ENCODE data around the gene GSTCD.
"Not testable (repeated sequence)": the region's sequence is repeated elsewhere in the genome, so short reads cannot be mapped to it uniquely, and the experiment has no call there.

GSTCD gene

GRCh38 chr4:105822061-105822460 lies 113.5 kb downstream of the GSTCD start:
- no peak overlapping the region for H3K27ac Mint-ChIP-seq
- ATAC-seq (no peak), DNase-seq (no peak)
- H3K4me3 Mint-ChIP-seq, result no peak overlapping the region
- no peaks in the 10 kb centered on the region for H3K9me3 Mint-ChIP-seq
- H3K4me1 Mint-ChIP-seq, result no peaks in the 10 kb centered on the region
- H3K27me3 Mint-ChIP-seq, result no peaks in the 10 kb centered on the region

- Mint-ChIP-seq H3K4me1 (no peaks in the 10 kb centered on the region), H3K4me3 (no peak overlapping the region), H3K27ac (no peak overlapping the region), H3K27me3 (no peaks in the 10 kb centered on the region), H3K9me3 (peaks cover 0 to 10% of the 10 kb centered on the region in 2 donors)
- DNase-seq (no peak), ATAC-seq (no peak)
These were observed 119.5 kb downstream of the GSTCD start for GRCh38 chr4:105828074-105828473.

- Mint-ChIP-seq H3K4me1 (no peaks in the 10 kb centered on the region), H3K9me3 (peaks cover 0 to 10% of the 10 kb centered on the region in 2 donors), H3K27me3 (no peaks in the 10 kb centered on the region), H3K4me3 (no peak overlapping the region), H3K27ac (no peak overlapping the region)
- ATAC-seq (no peak), DNase-seq (no peak)
These were observed 122.6 kb downstream of the GSTCD start for GRCh38 chr4:105831189-105831588.

- DNase-seq (no peak), ATAC-seq (no peak)
- Mint-ChIP-seq H3K4me3 (no peak overlapping the region), H3K27me3 (no peaks in the 10 kb centered on the region), H3K4me1 (peaks cover 5% of the 10 kb centered on the region), H3K27ac (no peak overlapping the region), H3K9me3 (no peaks in the 10 kb centered on the region)
These were observed 126.6 kb downstream of the GSTCD start for GRCh38 chr4:105835177-105835576.

GRCh38 chr4:105836537-105836936 lies 128.0 kb downstream of the GSTCD start:
- Mint-ChIP-seq H3K27ac (no peak overlapping the region), H3K27me3 (no peaks in the 10 kb centered on the region), H3K9me3 (no peaks in the 10 kb centered on the region), H3K4me1 (peaks cover 5% of the 10 kb centered on the region), H3K4me3 (no peak overlapping the region)
- no peak for ATAC-seq
- DNase-seq, result no peak

- H3K4me1 Mint-ChIP-seq, result peaks cover 5% of the 10 kb centered on the region
- H3K27ac Mint-ChIP-seq, result peak overlapping the region in 1 of 2 donors; percentile 36
- no peak for ATAC-seq
- H3K27me3 Mint-ChIP-seq, result no peaks in the 10 kb centered on the region
- no peaks in the 10 kb centered on the region for H3K9me3 Mint-ChIP-seq
- H3K4me3 Mint-ChIP-seq, result no peak overlapping the region
- no peak for DNase-seq
These were observed 128.5 kb downstream of the GSTCD start for GRCh38 chr4:105837037-105837436.

GRCh38 chr4:105838082-105838481 lies 129.5 kb downstream of the GSTCD start:
- peaks cover 5% of the 10 kb centered on the region for H3K4me1 Mint-ChIP-seq
- no peak for ATAC-seq
- no peak for DNase-seq
- H3K4me3 Mint-ChIP-seq, result no peak overlapping the region
- H3K27ac Mint-ChIP-seq, result no peak overlapping the region
- no peaks in the 10 kb centered on the region for H3K9me3 Mint-ChIP-seq
- H3K27me3 Mint-ChIP-seq, result no peaks in the 10 kb centered on the region

GRCh38 chr4:105840426-105841174 lies 132.0 kb downstream of the GSTCD start:
- Mint-ChIP-seq H3K27me3 (no peaks in the 10 kb centered on the region), H3K4me1 (peaks cover 5% of the 10 kb centered on the region), H3K4me3 (no peak overlapping the region), H3K9me3 (no peaks in the 10 kb centered on the region), H3K27ac (no peak overlapping the region)
- no peak for DNase-seq
- ATAC-seq, result no peak

- Mint-ChIP-seq H3K27me3 (no peaks in the 10 kb centered on the region), H3K4me1 (no peaks in the 10 kb centered on the region), H3K9me3 (no peaks in the 10 kb centered on the region), H3K27ac (no peak overlapping the region), H3K4me3 (no peak overlapping the region)
- DNase-seq, result no peak
- ATAC-seq, result no peak
These were observed 135.4 kb downstream of the GSTCD start for GRCh38 chr4:105843941-105844340.

- DNase-seq (no peak), ATAC-seq (no peak)
- Mint-ChIP-seq H3K27me3 (no peaks in the 10 kb centered on the region), H3K27ac (no peak overlapping the region), H3K4me3 (no peak overlapping the region), H3K9me3 (no peaks in the 10 kb centered on the region), H3K4me1 (no peaks in the 10 kb centered on the region)
These were observed 137.0 kb downstream of the GSTCD start for GRCh38 chr4:105845559-105845958.

- not testable (repeated sequence) for H3K9me3 Mint-ChIP-seq, H3K4me1 Mint-ChIP-seq, H3K27me3 Mint-ChIP-seq, H3K4me3 Mint-ChIP-seq, DNase-seq, ATAC-seq
- H3K27ac Mint-ChIP-seq, result peak overlapping the region in 1 of 2 donors; percentile 90
These were observed 139.8 kb downstream of the GSTCD start for GRCh38 chr4:105848359-105848758.

- H3K4me1 Mint-ChIP-seq, result no peaks in the 10 kb centered on the region
- no peak overlapping the region for H3K27ac Mint-ChIP-seq
- H3K4me3 Mint-ChIP-seq, result no peak overlapping the region
- no peak for DNase-seq
- no peaks in the 10 kb centered on the region for H3K27me3 Mint-ChIP-seq
- peaks cover 7 to 23% of the 10 kb centered on the region in 2 donors for H3K9me3 Mint-ChIP-seq
- ATAC-seq, result no peak
These were observed 142.6 kb downstream of the GSTCD start for GRCh38 chr4:105851196-105851595.

- not testable (repeated sequence) for H3K27me3 Mint-ChIP-seq, ATAC-seq, H3K4me1 Mint-ChIP-seq, H3K4me3 Mint-ChIP-seq, H3K27ac Mint-ChIP-seq, DNase-seq
- H3K9me3 Mint-ChIP-seq, result peaks cover 13 to 33% of the 10 kb centered on the region in 2 donors
These were observed 143.6 kb downstream of the GSTCD start for GRCh38 chr4:105852230-105852629.

- Mint-ChIP-seq H3K9me3 (peaks cover 37 to 75% of the 10 kb centered on the region in 2 donors), H3K27ac (no peak overlapping the region), H3K4me1 (no peaks in the 10 kb centered on the region), H3K4me3 (no peak overlapping the region), H3K27me3 (no peaks in the 10 kb centered on the region)
- ATAC-seq (no peak), DNase-seq (no peak)
These were observed 150.0 kb downstream of the GSTCD start for GRCh38 chr4:105858466-105859040.

GRCh38 chr4:105859233-105859632 lies 150.6 kb downstream of the GSTCD start:
- no peak for ATAC-seq
- DNase-seq, result no peak
- Mint-ChIP-seq H3K9me3 (peaks cover 37 to 71% of the 10 kb centered on the region in 2 donors), H3K27ac (no peak overlapping the region), H3K4me3 (no peak overlapping the region), H3K4me1 (no peaks in the 10 kb centered on the region), H3K27me3 (no peaks in the 10 kb centered on the region)

GRCh38 chr4:105870963-105871362 lies 162.4 kb downstream of the GSTCD start:
- H3K27me3 Mint-ChIP-seq, result no peaks in the 10 kb centered on the region
- H3K4me3 Mint-ChIP-seq, result no peak overlapping the region
- H3K27ac Mint-ChIP-seq, result no peak overlapping the region
- no peaks in the 10 kb centered on the region for H3K4me1 Mint-ChIP-seq
- no peaks in the 10 kb centered on the region for H3K9me3 Mint-ChIP-seq
- DNase-seq (no peak), ATAC-seq (no peak)

- no peaks in the 10 kb centered on the region for H3K27me3 Mint-ChIP-seq
- no peak for ATAC-seq
- H3K4me1 Mint-ChIP-seq, result no peaks in the 10 kb centered on the region
- DNase-seq, result no peak
- H3K9me3 Mint-ChIP-seq, result no peaks in the 10 kb centered on the region
- no peak overlapping the region for H3K4me3 Mint-ChIP-seq
- H3K27ac Mint-ChIP-seq, result no peak overlapping the region
These were observed 163.4 kb downstream of the GSTCD start for GRCh38 chr4:105871997-105872396.
